Measurements from ENCODE around the gene OR2A7.

GRCh38 chr7:144256112-144256511 is 8.5 kb downstream of the OR2A7 start:
- TF ChIP-seq CTCF (conservative IDR thresholded peaks at IDR 0.05 in 1 of 2, IDR thresholded peaks at IDR 0.05 in 1 of 2; ENCODE audit: low read depth in 1 of 2, low read length in 2 of 2) = no peak
- no peak for TF ChIP-seq EZH2 (IDR thresholded peaks at IDR 0.05; ENCODE audit: low read length, missing control alignments)
